ENCODE results near the gene GJD3. TPM values are rescaled to one million over a fixed set of nuclear protein-coding genes. Genes with fewer than 3 reads are reported as not detected.

Gene GJD3
- total RNA-seq, 2 experiments from 2014 or later: not detected

DNA sequence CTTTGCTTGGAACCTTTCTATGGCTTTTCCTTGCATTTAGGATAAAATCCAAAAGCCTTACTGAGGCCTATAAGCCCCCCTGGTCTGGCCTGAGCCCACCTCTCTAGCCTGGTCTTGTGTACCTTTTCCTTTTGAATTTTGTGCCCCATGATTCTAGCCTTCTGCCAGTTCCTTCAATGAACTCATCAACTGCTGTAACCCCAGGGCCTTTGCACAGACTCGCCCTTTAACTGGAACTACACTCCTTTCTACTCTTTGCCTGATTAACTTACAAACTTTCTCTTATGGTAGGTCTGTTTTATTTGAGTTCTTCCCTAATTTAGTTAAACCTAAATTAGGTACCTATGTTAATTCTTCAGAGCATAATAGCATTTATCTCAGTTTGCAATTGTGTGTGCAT lies 24.2 kb downstream of the GJD3 start:
- DNase-seq (no peak), ATAC-seq (no peak)
- H3K36me3 Mint-ChIP-seq: peaks cover 22% of the 10 kb centered on the region
- H3K27me3 Mint-ChIP-seq: no peaks in the 10 kb centered on the region
- H3K9me3 Mint-ChIP-seq (ENCODE audit: low read depth): no peaks in the 10 kb centered on the region
- H3K4me1 Mint-ChIP-seq: peaks cover 67% of the 10 kb centered on the region
- CTCF ChIA-PET: interaction anchor here (1.1 to 2.7 kb wide), 5 partner anchors 15 to 121 kb away, joined by 3 to 27 read pairs (median 8); partner anchors contain the start of gene WIPF2
- H3K27ac Mint-ChIP-seq: peak overlapping the region; percentile 87
- H3K4me3 Mint-ChIP-seq: no peak overlapping the region

DNA sequence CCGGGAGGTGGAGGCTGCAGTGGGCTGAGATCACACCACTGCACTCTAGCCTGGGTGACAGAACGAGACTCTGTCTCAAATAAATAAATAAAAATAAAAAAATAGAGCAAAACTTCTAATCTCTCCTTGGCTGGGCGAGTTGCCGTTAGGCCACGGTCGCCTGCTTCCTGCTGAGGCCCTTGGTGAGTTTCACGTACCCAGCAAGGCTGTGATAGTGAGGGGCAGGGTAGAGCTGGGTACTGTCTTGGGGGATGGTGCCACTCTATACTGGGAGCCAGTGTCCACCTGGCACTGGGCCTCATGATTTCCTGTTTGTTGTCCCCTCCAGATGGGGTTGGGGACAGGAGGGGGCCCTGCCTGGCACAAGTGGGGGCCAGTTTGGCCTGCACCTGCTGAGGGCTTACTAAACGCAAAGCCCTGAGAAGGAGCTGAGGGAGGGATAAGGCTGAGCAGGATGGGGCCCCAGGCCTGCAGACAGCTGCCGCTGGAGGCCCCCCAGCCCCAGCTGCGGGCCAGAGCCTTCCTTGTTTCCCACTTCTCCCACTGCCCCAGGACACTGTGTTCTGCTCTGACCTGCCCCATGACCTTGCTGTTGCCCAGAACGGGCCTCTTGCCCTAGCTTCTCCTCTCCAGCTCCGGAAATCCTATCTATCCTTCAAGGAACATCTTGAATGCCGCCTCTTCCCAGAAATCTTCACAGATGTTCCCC lies 25.4 kb downstream of the GJD3 start:
- Mint-ChIP-seq H3K27me3 (no peaks in the 10 kb centered on the region), H3K9me3 (ENCODE audit: low read depth) (no peaks in the 10 kb centered on the region), H3K4me3 (no peak overlapping the region), H3K27ac (peak overlapping the region; percentile 50), H3K4me1 (peaks cover 67% of the 10 kb centered on the region), H3K36me3 (peaks cover 26% of the 10 kb centered on the region)
- CTCF ChIA-PET: interaction anchor here (0.7 to 2.7 kb wide), 6 partner anchors 15 to 137 kb away, joined by 3 to 27 read pairs (median 4); no protein-coding TSS in a partner anchor
- no peak for ATAC-seq
- no peak for DNase-seq

DNA sequence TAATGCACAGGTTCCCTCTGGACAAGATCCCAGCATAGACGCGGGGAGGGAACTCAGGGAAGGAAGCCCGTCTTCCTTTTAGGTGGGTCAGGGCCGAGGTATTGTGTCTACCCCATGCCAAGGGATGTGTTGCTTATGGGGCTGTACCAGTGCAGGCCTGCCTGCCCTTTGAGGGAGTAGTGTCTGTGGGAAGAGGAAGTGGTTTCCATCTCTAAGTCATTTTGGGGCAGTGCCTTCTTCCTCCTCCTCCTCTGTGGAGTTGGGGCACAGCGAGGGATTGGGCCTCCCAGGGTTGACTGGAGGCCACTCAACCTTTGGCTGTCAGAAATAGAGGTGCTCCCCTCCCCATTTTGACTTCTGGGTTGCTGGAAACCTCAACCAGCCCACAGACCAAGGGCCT lies 26.5 kb downstream of the GJD3 start:
- no peak for DNase-seq
- CTCF ChIA-PET: interaction anchor here (0.8 to 1.7 kb wide), 3 partner anchors 15 to 23 kb away, joined by 3 to 6 read pairs (median 3); no protein-coding TSS in a partner anchor
- Mint-ChIP-seq H3K9me3 (ENCODE audit: low read depth) (no peaks in the 10 kb centered on the region), H3K27me3 (no peaks in the 10 kb centered on the region), H3K36me3 (peaks cover 27% of the 10 kb centered on the region), H3K4me1 (peaks cover 67% of the 10 kb centered on the region), H3K4me3 (no peak overlapping the region), H3K27ac (peak overlapping the region; percentile 80)
- no peak for ATAC-seq

GRCh38 chr17:40337351-40337750 lies 27.2 kb downstream of the GJD3 start:
- CTCF ChIA-PET: interaction anchor here (1.0 to 1.4 kb wide), 3 partner anchors 17 to 29 kb away, joined by 3 to 4 read pairs (median 3); partner anchors contain the start of gene RARA
- DNase-seq: no peak
- Mint-ChIP-seq H3K27me3 (no peaks in the 10 kb centered on the region), H3K27ac (peak overlapping the region; percentile 80), H3K4me1 (peaks cover 68% of the 10 kb centered on the region), H3K36me3 (peaks cover 29% of the 10 kb centered on the region), H3K9me3 (ENCODE audit: low read depth) (no peaks in the 10 kb centered on the region), H3K4me3 (no peak overlapping the region)
- ATAC-seq: no peak

- peaks cover 35% of the 10 kb centered on the region for H3K36me3 Mint-ChIP-seq
- H3K4me3 Mint-ChIP-seq: no peak overlapping the region
- CTCF ChIA-PET: interaction anchor here (0.8 to 1.1 kb wide), 3 partner anchors 10 to 47 kb away, joined by 3 to 7 read pairs (median 3); no protein-coding TSS in a partner anchor
- ATAC-seq (no peak), DNase-seq (no peak)
- H3K27ac Mint-ChIP-seq: no peak overlapping the region
- no peaks in the 10 kb centered on the region for H3K9me3 Mint-ChIP-seq (ENCODE audit: low read depth)
- peaks cover 74% of the 10 kb centered on the region for H3K4me1 Mint-ChIP-seq
- no peaks in the 10 kb centered on the region for H3K27me3 Mint-ChIP-seq
Measured at GRCh38 chr17:40335620-40336019, 28.9 kb downstream of the GJD3 start.

DNA sequence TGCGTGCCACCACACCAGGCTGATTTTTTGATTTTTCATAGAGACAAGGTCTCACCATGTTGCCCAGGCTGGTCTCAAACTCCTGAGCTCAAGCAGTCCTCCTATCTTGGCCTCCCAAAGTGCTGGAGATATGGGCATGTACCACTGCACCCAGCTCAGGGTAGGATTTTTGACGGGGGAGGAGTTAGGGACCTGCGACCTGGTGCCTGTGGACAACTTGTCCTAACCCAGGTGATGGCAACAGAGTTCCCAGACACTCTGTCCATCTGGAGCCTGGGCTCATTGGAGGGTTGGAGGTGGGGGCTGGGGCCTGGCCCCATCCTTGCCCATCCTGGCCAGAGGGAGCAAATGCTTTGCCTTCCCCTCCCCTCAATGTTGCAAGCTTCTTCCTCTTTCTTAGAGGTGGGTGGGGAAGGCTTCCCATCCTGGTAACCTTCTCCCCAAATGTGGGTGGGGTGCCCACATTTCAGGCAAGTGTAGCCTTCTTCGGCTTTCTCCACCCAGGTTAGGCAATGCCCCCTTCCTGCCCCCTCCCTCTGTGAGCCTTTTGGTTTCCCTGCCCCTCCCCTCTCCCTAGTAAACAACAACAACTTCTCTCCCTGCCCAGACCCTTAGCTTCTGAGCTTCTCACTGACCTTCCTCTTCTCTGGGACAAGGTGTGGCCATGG lies 30.6 kb downstream of the GJD3 start:
- ATAC-seq: no peak
- H3K9me3 Mint-ChIP-seq (ENCODE audit: low read depth): no peaks in the 10 kb centered on the region

GRCh38 chr17:40331743-40332641 lies 32.5 kb downstream of the GJD3 start:
- DNase-seq (no peak), ATAC-seq (no peak)
- no peaks in the 10 kb centered on the region for H3K27me3 Mint-ChIP-seq
- peak overlapping the region; percentile 68 for H3K27ac Mint-ChIP-seq
- H3K36me3 Mint-ChIP-seq: peaks cover 28% of the 10 kb centered on the region
- H3K4me3 Mint-ChIP-seq: no peak overlapping the region
- peaks cover 75% of the 10 kb centered on the region for H3K4me1 Mint-ChIP-seq
- CTCF ChIA-PET: interaction anchor here (0.9 to 2.2 kb wide), 6 partner anchors 9 to 30 kb away, joined by 3 to 16 read pairs (median 6); no protein-coding TSS in a partner anchor
- H3K9me3 Mint-ChIP-seq (ENCODE audit: low read depth): no peaks in the 10 kb centered on the region

More for the DNA sequence above, 30.6 kb downstream of the GJD3 start:
- H3K36me3 Mint-ChIP-seq: peaks cover 31% of the 10 kb centered on the region
- no peak overlapping the region for H3K4me3 Mint-ChIP-seq
- H3K4me1 Mint-ChIP-seq: peaks cover 74% of the 10 kb centered on the region
- CTCF ChIA-PET: interaction anchor here (0.9 to 1.6 kb wide), 5 partner anchors 10 to 110 kb away, joined by 3 to 7 read pairs (median 5); no protein-coding TSS in a partner anchor
- no peak for DNase-seq
- peak overlapping the region; percentile 67 for H3K27ac Mint-ChIP-seq
- H3K27me3 Mint-ChIP-seq: no peaks in the 10 kb centered on the region

- Mint-ChIP-seq H3K27me3 (no peaks in the 10 kb centered on the region), H3K36me3 (peaks cover 28% of the 10 kb centered on the region), H3K27ac (peak overlapping the region; percentile 74)
Measured at GRCh38 chr17:40330850-40331470, 33.6 kb downstream of the GJD3 start.

DNA sequence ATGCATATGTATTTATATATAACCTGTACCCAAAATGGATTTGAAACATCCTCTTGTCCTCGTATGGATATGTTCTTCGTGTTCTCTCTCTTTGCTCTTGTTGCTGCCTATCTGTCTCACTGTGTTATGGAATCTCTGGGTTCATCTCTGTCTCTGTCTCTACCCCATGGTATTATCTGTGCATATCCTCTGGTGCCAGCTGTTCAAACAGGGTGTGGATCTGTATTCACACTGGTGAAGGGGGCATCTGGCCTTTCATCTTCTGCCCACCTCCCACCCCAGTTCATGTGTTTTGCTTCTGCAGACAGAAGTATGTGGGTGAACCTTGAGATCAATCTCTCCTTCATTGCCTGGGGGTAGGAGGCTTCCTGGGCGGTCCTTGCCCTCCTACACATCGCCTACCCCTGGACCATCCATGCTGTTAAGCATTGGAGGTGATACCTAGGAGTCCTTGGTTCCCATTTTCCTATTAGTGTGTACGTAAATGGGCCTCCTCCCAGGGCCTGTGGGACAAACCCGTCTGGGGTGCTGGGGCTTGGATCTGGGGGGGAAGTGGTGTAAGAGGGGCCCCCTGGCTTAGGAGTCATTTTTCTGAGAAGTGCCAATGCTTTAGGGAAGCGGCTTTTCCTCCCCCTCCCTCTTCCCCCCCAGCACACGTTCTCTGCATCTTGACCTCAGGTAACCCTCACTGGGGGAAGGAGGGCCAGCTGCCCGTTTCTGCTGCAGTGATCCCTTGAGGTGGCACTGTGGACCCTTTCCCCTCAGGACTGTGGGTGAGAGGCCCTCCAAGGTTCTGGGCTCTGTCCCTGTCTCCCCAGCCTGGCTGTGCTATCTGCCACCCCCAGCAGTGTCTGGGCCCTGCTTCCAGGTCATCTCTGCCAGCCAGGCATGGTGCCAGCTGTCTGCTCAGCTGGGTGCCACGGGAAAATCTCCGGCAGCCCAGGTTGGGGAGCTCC lies 34.4 kb downstream of the GJD3 start:
- no peaks in the 10 kb centered on the region for H3K27me3 Mint-ChIP-seq
- peak overlapping the region; percentile 74 for H3K27ac Mint-ChIP-seq
- peak; percentile 38 for ATAC-seq
- DNase-seq: peak; percentile 72
- peak overlapping the region; percentile 33 for H3K4me3 Mint-ChIP-seq
- peaks cover 89% of the 10 kb centered on the region for H3K4me1 Mint-ChIP-seq
- H3K9me3 Mint-ChIP-seq (ENCODE audit: low read depth): no peaks in the 10 kb centered on the region
- CTCF ChIA-PET: interaction anchor here (0.8 to 4.3 kb wide), 7 partner anchors 7 to 27 kb away, joined by 4 to 18 read pairs (median 8); no protein-coding TSS in a partner anchor
- H3K36me3 Mint-ChIP-seq: peaks cover 27% of the 10 kb centered on the region

More at GRCh38 chr17:40330850-40331470, 33.6 kb downstream of the GJD3 start:
- CTCF ChIA-PET: interaction anchor here (0.8 to 2.2 kb wide), 7 partner anchors 8 to 28 kb away, joined by 3 to 16 read pairs (median 5); no protein-coding TSS in a partner anchor
- H3K9me3 Mint-ChIP-seq (ENCODE audit: low read depth): no peaks in the 10 kb centered on the region
- no peak overlapping the region for H3K4me3 Mint-ChIP-seq
- DNase-seq (no peak), ATAC-seq (no peak)
- peaks cover 82% of the 10 kb centered on the region for H3K4me1 Mint-ChIP-seq

DNA sequence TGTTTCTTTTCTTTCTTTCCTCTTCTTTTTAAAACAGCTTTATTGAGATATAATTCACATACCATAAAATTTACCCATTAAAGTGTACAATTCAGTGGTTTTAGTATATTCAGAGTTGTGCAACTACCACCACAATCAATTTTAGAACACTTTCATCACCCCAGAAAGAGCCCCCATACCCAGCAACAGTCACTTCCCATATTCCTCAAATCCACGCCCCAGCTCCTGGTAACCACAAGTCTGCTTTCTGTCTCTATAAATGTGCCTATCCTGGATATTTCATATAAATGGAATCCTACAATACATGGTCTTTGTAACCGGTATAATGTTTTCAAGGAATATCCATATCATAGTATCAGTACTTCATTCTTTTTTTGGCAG lies 36.2 kb downstream of the GJD3 start:
- CTCF ChIA-PET: interaction anchor here (1.0 to 5.0 kb wide), 8 partner anchors 11 to 34 kb away, joined by 3 to 51 read pairs (median 6); no protein-coding TSS in a partner anchor
- DNase-seq (no peak), ATAC-seq (no peak)
- peaks cover 88% of the 10 kb centered on the region for H3K4me1 Mint-ChIP-seq
- no peaks in the 10 kb centered on the region for H3K27me3 Mint-ChIP-seq
- H3K9me3 Mint-ChIP-seq (ENCODE audit: low read depth): no peaks in the 10 kb centered on the region
- peaks cover 22% of the 10 kb centered on the region for H3K36me3 Mint-ChIP-seq
- H3K4me3 Mint-ChIP-seq: peak overlapping the region; percentile 5
- peak overlapping the region; percentile 97 for H3K27ac Mint-ChIP-seq

- ATAC-seq (no peak), DNase-seq (no peak)
- CTCF ChIA-PET: interaction anchor here (1.0 to 5.0 kb wide), 7 partner anchors 11 to 35 kb away, joined by 3 to 51 read pairs (median 5); no protein-coding TSS in a partner anchor
- peaks cover 22% of the 10 kb centered on the region for H3K36me3 Mint-ChIP-seq
- peak overlapping the region; percentile 68 for H3K4me3 Mint-ChIP-seq
- peaks cover 91% of the 10 kb centered on the region for H3K4me1 Mint-ChIP-seq
- no peaks in the 10 kb centered on the region for H3K9me3 Mint-ChIP-seq (ENCODE audit: low read depth)
- peak overlapping the region; percentile 97 for H3K27ac Mint-ChIP-seq
- no peaks in the 10 kb centered on the region for H3K27me3 Mint-ChIP-seq
Measured at GRCh38 chr17:40327735-40328385, 36.7 kb downstream of the GJD3 start.

Data from activated CD8-positive, alpha-beta memory T cell treated with anti-CD3 and anti-CD28 coated beads, Interleukin-2, amount 10 ng/mL, durations not matched to agents 7 days and 5 days (primary cell).